ENCODE results near the gene PNPLA6. TPM values are rescaled to one million over a fixed set of nuclear protein-coding genes. Genes with fewer than 3 reads are reported as not detected.
A peak's percentile ranks its signal among the peaks of the same experiment; 100 is the strongest.

PNPLA6 gene
- total RNA-seq, 1 donor from 2014 or later: 190 TPM

GRCh38 chr19:7544626-7545025, 9.1 kb downstream of the PNPLA6 start:
- intact Hi-C loops (cut with DNase I): no loop called here
- TF ChIP-seq CTCF (IDR thresholded peaks at IDR 0.05): no peak
- Histone ChIP-seq H3K4me1 (no peaks in the 10 kb centered on the region), H3K9me3 (no peaks in the 10 kb centered on the region), H3K4me3 (no peak overlapping the region), H3K36me3 (peaks cover 52% of the 10 kb centered on the region), H3K27ac (peak overlapping the region; percentile 58), H3K27me3 (no peaks in the 10 kb centered on the region)
- DNase-seq (peak; percentile 71), ATAC-seq (peak; percentile 76)

- Histone ChIP-seq H3K4me3 (no peak overlapping the region), H3K27me3 (no peaks in the 10 kb centered on the region), H3K27ac (peak overlapping the region; percentile 58), H3K4me1 (no peaks in the 10 kb centered on the region), H3K36me3 (peaks cover 52% of the 10 kb centered on the region), H3K9me3 (no peaks in the 10 kb centered on the region)
- DNase-seq (peak; percentile 29), ATAC-seq (no peak)
- intact Hi-C loops (cut with DNase I): no loop called here
- no peak for TF ChIP-seq CTCF (IDR thresholded peaks at IDR 0.05)
These were observed 9.8 kb downstream of the PNPLA6 start for GRCh38 chr19:7545300-7545699.

GRCh38 chr19:7545904-7546303, 10.4 kb downstream of the PNPLA6 start:
- Histone ChIP-seq H3K4me1 (no peaks in the 10 kb centered on the region), H3K4me3 (no peak overlapping the region), H3K36me3 (peaks cover 52% of the 10 kb centered on the region), H3K9me3 (no peaks in the 10 kb centered on the region), H3K27me3 (no peaks in the 10 kb centered on the region), H3K27ac (no peak overlapping the region)
- no peak for TF ChIP-seq CTCF (IDR thresholded peaks at IDR 0.05)
- DNase-seq (no peak), ATAC-seq (peak; percentile 62)
- intact Hi-C loops (cut with DNase I): no loop called here

- Histone ChIP-seq H3K9me3 (no peaks in the 10 kb centered on the region), H3K4me3 (no peak overlapping the region), H3K36me3 (peaks cover 47% of the 10 kb centered on the region), H3K4me1 (no peaks in the 10 kb centered on the region), H3K27ac (no peak overlapping the region), H3K27me3 (no peaks in the 10 kb centered on the region)
- DNase-seq (no peak), ATAC-seq (no peak)
- TF ChIP-seq CTCF (IDR thresholded peaks at IDR 0.05): no peak
- intact Hi-C loops (cut with DNase I): no loop called here
These were observed 11.6 kb downstream of the PNPLA6 start for GRCh38 chr19:7547159-7547558.

GRCh38 chr19:7549429-7550148, 14.1 kb downstream of the PNPLA6 start:
- H3K27ac ChIP-seq: no peak overlapping the region
- H3K4me1 ChIP-seq: no peaks in the 10 kb centered on the region
- DNase-seq (peak; percentile 62), ATAC-seq (no peak)
- H3K27me3 ChIP-seq: no peaks in the 10 kb centered on the region
- peaks cover 48% of the 10 kb centered on the region for H3K36me3 ChIP-seq
- no peak overlapping the region for H3K4me3 ChIP-seq
- no peak for TF ChIP-seq CTCF (IDR thresholded peaks at IDR 0.05)
- H3K9me3 ChIP-seq: no peaks in the 10 kb centered on the region
- intact Hi-C loops (cut with DNase I): no loop called here
